ENCODE data around the gene AVL9.

Gene AVL9

DNA sequence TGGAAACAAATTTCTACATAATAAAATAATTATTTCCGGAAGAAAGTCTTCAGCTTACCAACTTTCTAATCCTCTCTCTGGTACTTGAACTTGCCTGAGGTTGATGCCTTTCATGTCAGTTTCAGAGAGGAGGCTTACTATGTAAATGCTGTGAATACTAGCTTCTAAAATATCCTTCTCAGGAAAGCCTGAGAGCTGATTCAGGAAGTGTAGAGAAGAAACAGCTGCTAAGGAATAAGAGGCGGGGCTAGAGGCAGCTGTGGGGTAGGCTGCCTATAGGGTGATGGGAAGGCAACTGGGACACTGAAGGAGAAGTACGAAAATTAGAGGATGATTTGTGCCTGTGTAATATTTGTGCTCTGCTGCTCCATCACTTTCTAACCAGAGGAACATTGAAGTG, 69.3 kb downstream of the AVL9 start:
- no peak for DNase-seq (ENCODE audit: low read depth in 1 of 2, low spot score in 1 of 2)
- no peaks in the 10 kb centered on the region for H3K27me3 ChIP-seq (ENCODE audit: insufficient read depth, poor library complexity, severe bottlenecking)
- no peak overlapping the region for H3K4me3 ChIP-seq (replicated peaks; ENCODE audit: insufficient read depth, low read length)
- no peak for TF ChIP-seq POLR2AphosphoS5 (IDR thresholded peaks at IDR 0.05; ENCODE audit: low read depth)
- H3K27ac ChIP-seq (replicated peaks) = no peak overlapping the region

DNA sequence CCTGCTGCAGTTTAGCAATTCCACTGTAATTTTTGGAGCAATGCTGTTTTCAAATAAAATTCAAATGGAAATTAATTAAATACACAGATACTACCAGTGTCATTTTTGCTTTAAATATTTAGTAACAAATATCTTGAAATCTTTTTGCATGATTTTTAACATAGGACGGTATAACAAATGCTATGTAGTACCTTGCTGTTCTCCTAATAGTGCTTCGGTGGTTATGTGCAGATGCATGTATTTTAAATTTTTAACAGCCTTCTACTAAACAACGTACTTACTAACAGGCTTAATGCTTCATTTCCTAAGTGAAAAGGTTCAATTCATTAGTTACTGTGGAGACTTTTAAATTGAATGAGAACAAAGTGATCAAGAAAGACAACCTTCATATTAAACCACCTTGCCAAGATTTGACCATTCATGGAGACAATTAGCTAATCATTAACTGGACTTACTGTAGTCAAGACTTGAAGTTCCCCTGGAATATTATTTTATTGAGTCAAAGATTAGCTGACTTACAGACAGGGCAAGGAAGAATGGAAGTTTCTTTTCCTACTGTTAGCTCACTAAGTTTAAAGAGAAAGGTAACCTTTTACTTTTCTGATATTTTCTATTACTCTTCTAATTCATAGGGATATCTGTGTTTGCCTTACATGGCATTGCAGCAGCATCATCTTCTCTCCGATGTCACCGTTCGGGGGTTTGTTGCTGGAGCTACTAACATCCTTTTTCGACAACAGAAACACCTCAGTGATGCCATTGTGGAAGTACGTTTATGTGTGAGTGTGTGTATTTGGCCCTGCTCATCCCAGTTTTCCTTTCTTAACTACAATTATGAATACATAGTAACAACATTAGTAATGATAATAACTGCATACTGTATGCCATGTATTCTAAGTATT, 74.3 kb downstream of the AVL9 start:
- H3K27me3 ChIP-seq (ENCODE audit: insufficient read depth, poor library complexity, severe bottlenecking) = no peaks in the 10 kb centered on the region
- H3K27ac ChIP-seq (replicated peaks) = no peak overlapping the region
- no peak overlapping the region for H3K4me3 ChIP-seq (replicated peaks; ENCODE audit: insufficient read depth, low read length)
- DNase-seq (ENCODE audit: low read depth in 1 of 2, low spot score in 1 of 2) = no peak
- TF ChIP-seq, protein P1, sequence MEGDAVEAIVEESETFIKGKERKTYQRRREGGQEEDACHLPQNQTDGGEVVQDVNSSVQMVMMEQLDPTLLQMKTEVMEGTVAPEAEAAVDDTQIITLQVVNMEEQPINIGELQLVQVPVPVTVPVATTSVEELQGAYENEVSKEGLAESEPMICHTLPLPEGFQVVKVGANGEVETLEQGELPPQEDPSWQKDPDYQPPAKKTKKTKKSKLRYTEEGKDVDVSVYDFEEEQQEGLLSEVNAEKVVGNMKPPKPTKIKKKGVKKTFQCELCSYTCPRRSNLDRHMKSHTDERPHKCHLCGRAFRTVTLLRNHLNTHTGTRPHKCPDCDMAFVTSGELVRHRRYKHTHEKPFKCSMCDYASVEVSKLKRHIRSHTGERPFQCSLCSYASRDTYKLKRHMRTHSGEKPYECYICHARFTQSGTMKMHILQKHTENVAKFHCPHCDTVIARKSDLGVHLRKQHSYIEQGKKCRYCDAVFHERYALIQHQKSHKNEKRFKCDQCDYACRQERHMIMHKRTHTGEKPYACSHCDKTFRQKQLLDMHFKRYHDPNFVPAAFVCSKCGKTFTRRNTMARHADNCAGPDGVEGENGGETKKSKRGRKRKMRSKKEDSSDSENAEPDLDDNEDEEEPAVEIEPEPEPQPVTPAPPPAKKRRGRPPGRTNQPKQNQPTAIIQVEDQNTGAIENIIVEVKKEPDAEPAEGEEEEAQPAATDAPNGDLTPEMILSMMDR (IDR thresholded peaks at IDR 0.05; ENCODE audit: insufficient read depth, low read length) = no peak
- TF ChIP-seq POLR2AphosphoS5 (IDR thresholded peaks at IDR 0.05; ENCODE audit: low read depth) = no peak
- TF ChIP-seq, protein P2, sequence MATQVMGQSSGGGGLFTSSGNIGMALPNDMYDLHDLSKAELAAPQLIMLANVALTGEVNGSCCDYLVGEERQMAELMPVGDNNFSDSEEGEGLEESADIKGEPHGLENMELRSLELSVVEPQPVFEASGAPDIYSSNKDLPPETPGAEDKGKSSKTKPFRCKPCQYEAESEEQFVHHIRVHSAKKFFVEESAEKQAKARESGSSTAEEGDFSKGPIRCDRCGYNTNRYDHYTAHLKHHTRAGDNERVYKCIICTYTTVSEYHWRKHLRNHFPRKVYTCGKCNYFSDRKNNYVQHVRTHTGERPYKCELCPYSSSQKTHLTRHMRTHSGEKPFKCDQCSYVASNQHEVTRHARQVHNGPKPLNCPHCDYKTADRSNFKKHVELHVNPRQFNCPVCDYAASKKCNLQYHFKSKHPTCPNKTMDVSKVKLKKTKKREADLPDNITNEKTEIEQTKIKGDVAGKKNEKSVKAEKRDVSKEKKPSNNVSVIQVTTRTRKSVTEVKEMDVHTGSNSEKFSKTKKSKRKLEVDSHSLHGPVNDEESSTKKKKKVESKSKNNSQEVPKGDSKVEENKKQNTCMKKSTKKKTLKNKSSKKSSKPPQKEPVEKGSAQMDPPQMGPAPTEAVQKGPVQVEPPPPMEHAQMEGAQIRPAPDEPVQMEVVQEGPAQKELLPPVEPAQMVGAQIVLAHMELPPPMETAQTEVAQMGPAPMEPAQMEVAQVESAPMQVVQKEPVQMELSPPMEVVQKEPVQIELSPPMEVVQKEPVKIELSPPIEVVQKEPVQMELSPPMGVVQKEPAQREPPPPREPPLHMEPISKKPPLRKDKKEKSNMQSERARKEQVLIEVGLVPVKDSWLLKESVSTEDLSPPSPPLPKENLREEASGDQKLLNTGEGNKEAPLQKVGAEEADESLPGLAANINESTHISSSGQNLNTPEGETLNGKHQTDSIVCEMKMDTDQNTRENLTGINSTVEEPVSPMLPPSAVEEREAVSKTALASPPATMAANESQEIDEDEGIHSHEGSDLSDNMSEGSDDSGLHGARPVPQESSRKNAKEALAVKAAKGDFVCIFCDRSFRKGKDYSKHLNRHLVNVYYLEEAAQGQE (IDR thresholded peaks at IDR 0.05; ENCODE audit: insufficient replicate concordance, low read depth) = no peak
- no peak for TF ChIP-seq SPI1 (IDR thresholded peaks at IDR 0.05; ENCODE audit: borderline replicate concordance, low read depth)
- no peak for TF ChIP-seq GABPA (IDR thresholded peaks at IDR 0.05; ENCODE audit: low read depth)

DNA sequence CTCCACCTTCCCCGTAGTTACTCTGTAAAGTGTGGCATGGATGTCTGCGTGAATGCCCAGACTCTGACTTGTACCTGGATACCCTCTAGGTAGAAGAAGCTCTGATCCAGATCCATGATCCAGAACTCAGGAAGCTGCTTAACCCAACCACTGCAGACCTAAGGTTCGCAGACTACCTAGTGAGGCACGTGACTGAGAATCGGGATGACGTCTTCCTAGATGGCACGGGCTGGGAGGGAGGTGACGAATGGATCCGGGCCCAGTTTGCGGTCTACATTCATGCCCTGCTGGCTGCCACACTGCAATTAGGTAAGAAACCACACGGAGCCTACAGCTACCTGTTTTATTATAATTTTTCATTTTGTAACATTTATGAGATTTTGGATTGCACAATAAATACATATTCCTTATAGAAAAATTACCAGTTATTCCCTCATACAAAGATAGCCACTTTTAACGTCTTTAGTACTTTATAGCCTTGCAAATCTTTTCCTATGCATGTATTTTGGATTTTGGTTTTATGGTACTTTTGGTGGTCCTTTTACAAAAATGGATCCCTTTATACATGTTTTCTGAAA, 77.9 kb downstream of the AVL9 start:
- no peak for DNase-seq (ENCODE audit: low read depth in 1 of 2, low spot score in 1 of 2)
- TF ChIP-seq SPI1 (IDR thresholded peaks at IDR 0.05; ENCODE audit: borderline replicate concordance, low read depth) = no peak
- no peak for TF ChIP-seq GABPA (IDR thresholded peaks at IDR 0.05; ENCODE audit: low read depth)
- TF ChIP-seq, protein P2 (IDR thresholded peaks at IDR 0.05; ENCODE audit: insufficient replicate concordance, low read depth) = no peak
- TF ChIP-seq, protein P1 (IDR thresholded peaks at IDR 0.05; ENCODE audit: insufficient read depth, low read length) = no peak
- TF ChIP-seq POLR2AphosphoS5 (IDR thresholded peaks at IDR 0.05; ENCODE audit: low read depth) = no peak
- H3K27me3 ChIP-seq (ENCODE audit: insufficient read depth, poor library complexity, severe bottlenecking) = no peaks in the 10 kb centered on the region
- H3K27ac ChIP-seq (replicated peaks) = no peak overlapping the region
- H3K4me3 ChIP-seq (replicated peaks; ENCODE audit: insufficient read depth, low read length) = no peak overlapping the region

DNA sequence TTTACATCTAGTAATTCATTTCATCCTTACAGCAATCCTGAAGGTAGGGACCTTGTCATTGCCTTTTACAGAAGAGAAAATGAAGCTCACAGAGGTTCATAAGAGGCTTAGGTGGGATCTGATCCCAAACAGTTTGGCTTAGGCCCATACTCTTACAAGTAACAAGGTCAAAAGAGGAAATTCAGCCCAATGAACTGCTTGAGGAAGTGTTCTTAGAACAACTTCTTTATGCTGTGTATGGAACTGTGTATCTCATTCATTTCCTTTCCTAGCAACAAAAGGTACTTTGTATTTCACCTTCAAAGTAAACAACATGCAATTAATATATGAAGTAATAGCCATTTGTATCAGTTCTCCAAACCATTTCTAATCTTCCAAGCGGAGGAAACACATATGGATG, 79.3 kb downstream of the AVL9 start:
- no peak for DNase-seq (ENCODE audit: low read depth in 1 of 2, low spot score in 1 of 2)
- Histone ChIP-seq H3K27me3 (ENCODE audit: insufficient read depth, poor library complexity, severe bottlenecking) (no peaks in the 10 kb centered on the region), H3K4me3 (replicated peaks; ENCODE audit: insufficient read depth, low read length) (no peak overlapping the region), H3K27ac (replicated peaks) (peak overlapping the region; percentile 16)
- TF ChIP-seq, protein P1 (IDR thresholded peaks at IDR 0.05; ENCODE audit: insufficient read depth, low read length) = no peak
- TF ChIP-seq SPI1 (IDR thresholded peaks at IDR 0.05; ENCODE audit: borderline replicate concordance, low read depth) = peak; percentile 22; the same call in 1 of the 2 replicates
